Activated CD4-positive, alpha-beta T cell treated with anti-CD3 and anti-CD28 coated beads, Interleukin-2, amount 10 ng/mL, durations not matched to agents 7 days and 5 days (primary cell): ENCODE measurements around the gene RPL14. TPM values are rescaled to one million over a fixed set of nuclear protein-coding genes. Genes with fewer than 3 reads are reported as not detected.

Experiments
- CTCF ChIA-PET: fragments of 350-600 bp; sonication (Branson Sonifier 250); formaldehyde crosslinking; loops from one replicate; lab custom pipeline; 2021; ENCODE audit warnings: antibody characterized with exemption; lab: Charles Lee
- POLR2A ChIA-PET: fragments of 350-600 bp; sonication (Branson Sonifier 250); formaldehyde crosslinking; loops from one replicate; lab custom pipeline; 2021; ENCODE audit warnings: antibody characterized with exemption; lab: Charles Lee
- DNase-seq: peaks from one replicate; pipeline ENCODE4 v3.0.0-alpha.2; 2020
- H3K27ac Mint-ChIP-seq: one replicate; pipeline ENCODE4 v1.8.0; 2021; ENCODE audit warnings: mild to moderate bottlenecking, moderate library complexity, mixed read lengths
- H3K27me3 Mint-ChIP-seq: one replicate; pipeline ENCODE4 v1.8.0; 2021; ENCODE audit warnings: mixed read lengths
- H3K36me3 Mint-ChIP-seq: one replicate; pipeline ENCODE4 v1.8.0; 2021; ENCODE audit warnings: low read depth, mixed read lengths
- H3K4me1 Mint-ChIP-seq: one replicate; pipeline ENCODE4 v1.8.0; 2021; ENCODE audit warnings: mixed read lengths
- H3K4me3 Mint-ChIP-seq: one replicate; pipeline ENCODE4 v1.8.0; 2021; ENCODE audit warnings: mild to moderate bottlenecking, moderate library complexity, mixed read lengths
- H3K9me3 Mint-ChIP-seq: one replicate; pipeline ENCODE4 v1.8.0; 2021; ENCODE audit warnings: mixed read lengths
- total RNA-seq, 2 experiments: library from RNA; stranded (reverse); gene quantifications; one replicate each; pipeline ENCODE4 v1.2.3, GENCODE V29; 2021

Gene RPL14
- 1,000 to 10,000 TPM; 2,359 to 2,726 TPM for total RNA-seq

DNA sequence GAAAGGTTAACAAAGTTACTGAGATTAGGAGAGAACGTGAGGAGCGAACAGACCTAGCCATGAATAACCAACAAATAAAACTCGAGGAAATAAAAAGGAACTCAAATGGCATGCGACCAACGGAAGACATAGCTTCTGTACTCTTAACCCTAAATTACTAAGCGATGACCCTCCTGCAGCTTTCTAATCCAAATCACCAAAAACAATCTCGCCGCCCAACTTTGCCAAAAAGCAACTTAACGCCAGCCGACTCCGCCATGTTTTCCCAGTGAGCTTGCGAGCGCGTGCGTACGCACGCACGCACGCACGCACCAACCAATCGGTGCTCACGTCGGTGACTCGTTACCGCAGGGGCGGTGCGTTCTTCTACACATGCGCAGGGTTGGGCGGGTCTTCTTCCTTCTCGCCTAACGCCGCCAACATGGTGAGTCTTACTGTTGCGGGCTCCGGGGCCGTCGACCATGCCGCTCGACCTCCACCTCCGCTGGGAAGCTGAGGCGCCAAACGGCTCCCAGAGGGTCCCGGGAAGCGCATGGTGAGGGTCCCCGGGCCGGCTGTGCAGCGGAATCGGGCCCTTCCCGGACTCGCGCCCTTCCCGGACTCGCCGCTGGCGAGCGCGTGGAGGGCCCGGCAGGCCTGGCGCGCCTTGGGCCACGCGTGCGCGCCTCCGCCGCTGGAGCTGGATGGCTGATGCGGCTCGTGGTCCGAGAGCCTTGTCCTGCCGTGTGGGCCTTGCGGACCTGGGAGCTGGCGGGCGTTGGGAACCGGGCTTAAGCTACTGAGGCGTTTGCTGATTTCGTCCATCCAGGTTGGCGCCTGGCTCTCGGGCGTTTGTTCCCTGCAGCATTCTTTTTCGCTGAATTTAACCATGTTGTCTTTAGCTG is at the start of gene RPL14:
Gene RPL14 (plus strand): TSS at position 400 of the 884 bp plus-strand sequence. CDS start 133 bp downstream, at position 533.
- H3K27me3 Mint-ChIP-seq: no peaks in the 10 kb centered on the region
- H3K36me3 Mint-ChIP-seq: peaks cover 34% of the 10 kb centered on the region
- POLR2A ChIA-PET: interaction anchor here (0.6 kb wide), 2 partner anchors 9 to 11 kb away, joined by 4 read pairs; no protein-coding TSS in a partner anchor
- CTCF ChIA-PET: no interaction called here
- peak within 1 kb of the TSS; percentile 92 for H3K27ac Mint-ChIP-seq
- DNase-seq: peak; percentile 96
- peaks cover 66% of the 10 kb centered on the region for H3K4me1 Mint-ChIP-seq
- H3K9me3 Mint-ChIP-seq: no peaks in the 10 kb centered on the region
- peak within 1 kb of the TSS; percentile 83 for H3K4me3 Mint-ChIP-seq

DNA sequence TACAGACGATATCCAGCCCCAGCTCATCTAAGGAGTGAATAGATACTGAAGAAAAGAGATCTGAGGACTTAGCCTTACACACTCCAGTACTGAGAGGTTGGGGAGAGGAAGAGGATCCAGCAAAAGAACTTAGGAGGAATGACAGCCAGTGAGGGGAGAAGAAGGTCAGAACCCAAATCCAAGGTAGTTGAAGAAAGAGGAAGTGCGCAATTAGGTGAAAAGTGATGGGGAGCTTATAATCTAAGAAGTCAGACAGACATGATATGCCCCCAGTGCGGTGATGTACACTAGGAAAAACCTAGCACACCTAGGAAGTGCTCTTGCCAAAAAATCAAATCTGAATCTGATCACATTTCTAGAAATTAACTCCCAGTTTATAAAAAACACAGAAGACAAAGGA is 49.5 kb upstream of the RPL14 start:
- Mint-ChIP-seq H3K27ac (no peak overlapping the region), H3K4me3 (no peak overlapping the region), H3K9me3 (no peaks in the 10 kb centered on the region), H3K27me3 (no peaks in the 10 kb centered on the region), H3K36me3 (no peaks in the 10 kb centered on the region), H3K4me1 (no peaks in the 10 kb centered on the region)
- ChIA-PET CTCF (no interaction called here), POLR2A (no interaction called here)
- no peak for DNase-seq

DNA sequence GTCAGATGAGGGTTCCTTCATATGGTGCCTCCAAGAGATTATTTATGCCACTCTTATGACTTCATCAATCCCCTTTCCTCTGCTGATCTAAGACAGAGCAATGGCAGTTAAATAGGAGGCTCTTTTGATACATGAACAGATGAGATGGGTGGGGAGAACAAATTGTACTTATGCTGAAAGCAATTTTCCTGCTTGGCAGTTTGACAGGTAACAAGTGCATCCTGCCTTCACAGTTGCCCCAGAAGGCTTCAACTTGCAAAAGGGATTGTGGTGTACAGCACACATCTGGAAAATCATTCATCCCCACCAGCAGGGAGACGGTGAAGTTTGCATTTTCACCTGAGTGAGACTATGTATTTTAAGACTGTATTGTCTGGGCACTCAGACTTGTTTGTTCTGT is 42.9 kb upstream of the RPL14 start:
- H3K9me3 Mint-ChIP-seq: no peaks in the 10 kb centered on the region
- H3K27me3 Mint-ChIP-seq: peaks cover 13% of the 10 kb centered on the region
- CTCF ChIA-PET: interaction anchor here (0.6 kb wide), 1 partner anchor 538 kb away, joined by 3 read pairs; no protein-coding TSS in a partner anchor
- POLR2A ChIA-PET: no interaction called here
- H3K27ac Mint-ChIP-seq: no peak overlapping the region
- no peak overlapping the region for H3K4me3 Mint-ChIP-seq
- no peaks in the 10 kb centered on the region for H3K4me1 Mint-ChIP-seq
- no peaks in the 10 kb centered on the region for H3K36me3 Mint-ChIP-seq
- DNase-seq: no peak

DNA sequence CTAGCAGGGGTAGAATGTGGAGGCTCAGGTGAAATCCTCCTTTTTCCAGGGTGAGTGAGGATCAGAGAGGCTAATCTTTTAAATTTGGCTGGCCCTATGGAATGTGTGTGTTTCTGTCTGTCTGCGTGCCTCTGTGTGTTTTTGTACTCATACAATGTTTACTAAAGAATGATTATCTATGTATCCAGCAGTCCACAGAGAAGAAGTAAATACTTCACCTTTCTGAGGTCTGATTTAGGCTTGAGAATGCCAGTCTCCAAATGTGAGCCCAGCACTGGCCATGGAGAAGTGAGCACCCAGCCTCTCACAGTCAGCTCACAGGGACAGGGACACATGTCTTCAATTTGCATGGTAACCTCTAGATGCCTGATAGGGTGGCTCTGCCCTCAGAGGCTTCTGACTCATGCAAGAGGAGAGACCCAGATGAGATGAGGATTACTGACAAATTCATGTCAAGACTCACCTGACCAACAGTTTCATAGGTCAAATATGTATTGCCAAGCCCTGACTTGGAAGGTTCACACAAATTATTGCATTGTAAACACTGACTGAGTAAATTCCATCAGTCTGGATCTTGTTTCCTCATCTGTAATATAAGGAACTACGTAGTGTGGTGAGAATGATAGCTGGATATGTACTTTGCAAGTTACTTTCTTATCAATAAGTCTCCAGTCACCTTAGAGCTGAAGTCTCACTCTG is 39.1 kb upstream of the RPL14 start:
- POLR2A ChIA-PET: no interaction called here
- Mint-ChIP-seq H3K36me3 (no peaks in the 10 kb centered on the region), H3K9me3 (no peaks in the 10 kb centered on the region), H3K27me3 (peaks cover 13% of the 10 kb centered on the region), H3K4me1 (peaks cover 4% of the 10 kb centered on the region), H3K4me3 (no peak overlapping the region), H3K27ac (no peak overlapping the region)
- CTCF ChIA-PET: interaction anchor here (1.0 kb wide), 1 partner anchor 8 kb away, joined by 3 read pairs; no protein-coding TSS in a partner anchor
- DNase-seq: no peak

DNA sequence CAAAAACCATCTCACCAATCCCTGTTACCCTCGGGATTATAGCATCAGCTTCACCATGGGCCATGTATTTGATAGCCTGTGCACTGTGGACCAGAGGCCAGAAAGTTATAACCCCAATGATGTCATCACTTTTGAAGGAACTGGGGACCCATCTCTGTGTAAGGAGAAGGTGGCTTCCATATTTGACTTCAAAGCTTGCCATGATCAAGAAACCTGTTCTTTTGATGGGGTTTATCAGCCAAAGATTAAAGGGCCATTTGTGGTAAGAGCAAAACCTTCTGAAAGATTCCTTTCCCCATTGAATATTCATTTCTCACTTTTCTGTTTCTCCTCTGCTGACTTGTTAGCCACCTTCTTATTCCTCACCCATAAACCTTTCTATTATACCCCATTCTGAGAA is 34.3 kb upstream of the RPL14 start:
- H3K27me3 Mint-ChIP-seq: no peaks in the 10 kb centered on the region
- CTCF ChIA-PET: no interaction called here
- no peak for DNase-seq

DNA sequence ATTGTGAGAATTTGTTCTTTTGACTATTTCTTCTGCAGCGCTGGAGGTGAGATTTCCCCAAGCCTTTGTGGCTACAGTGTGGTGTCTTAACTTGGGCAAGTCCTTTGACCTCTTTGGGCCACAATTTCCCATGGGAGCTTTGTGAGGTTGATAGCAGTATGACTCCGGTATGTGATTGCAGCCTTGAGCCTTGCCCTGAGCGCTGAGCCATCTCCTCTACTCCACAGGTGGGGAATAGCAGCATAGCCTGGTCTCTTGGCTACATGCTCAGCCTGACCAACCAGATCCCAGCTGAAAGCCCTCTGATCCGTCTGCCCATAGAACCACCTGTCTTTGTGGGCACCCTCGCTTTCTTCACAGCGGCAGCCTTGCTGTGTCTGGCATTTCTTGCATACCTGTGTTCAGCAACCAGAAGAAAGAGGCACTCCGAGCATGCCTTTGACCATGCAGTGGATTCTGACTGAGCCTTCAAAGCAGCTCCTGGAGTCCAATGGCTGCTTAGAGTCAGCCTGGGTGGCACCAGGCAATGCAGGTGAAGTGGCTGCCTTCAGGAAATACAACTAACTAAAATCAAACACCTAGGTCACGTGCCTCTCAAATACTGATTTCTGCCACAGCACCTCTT is 30.0 kb upstream of the RPL14 start:
- Mint-ChIP-seq H3K36me3 (peaks cover 4% of the 10 kb centered on the region), H3K4me1 (peaks cover 8% of the 10 kb centered on the region), H3K27ac (no peak overlapping the region), H3K9me3 (no peaks in the 10 kb centered on the region), H3K4me3 (no peak overlapping the region), H3K27me3 (peaks cover 2% of the 10 kb centered on the region)
- POLR2A ChIA-PET: no interaction called here
- no peak for DNase-seq
- CTCF ChIA-PET: interaction anchor here (0.6 to 1.0 kb wide), 2 partner anchors 10 to 1530 kb away, joined by 3 read pairs; no protein-coding TSS in a partner anchor

More for the DNA sequence above, 34.3 kb upstream of the RPL14 start:
- no peak overlapping the region for H3K27ac Mint-ChIP-seq
- peaks cover 8% of the 10 kb centered on the region for H3K4me1 Mint-ChIP-seq
- H3K4me3 Mint-ChIP-seq: no peak overlapping the region
- H3K36me3 Mint-ChIP-seq: peaks cover 4% of the 10 kb centered on the region
- no peaks in the 10 kb centered on the region for H3K9me3 Mint-ChIP-seq
- POLR2A ChIA-PET: no interaction called here

DNA sequence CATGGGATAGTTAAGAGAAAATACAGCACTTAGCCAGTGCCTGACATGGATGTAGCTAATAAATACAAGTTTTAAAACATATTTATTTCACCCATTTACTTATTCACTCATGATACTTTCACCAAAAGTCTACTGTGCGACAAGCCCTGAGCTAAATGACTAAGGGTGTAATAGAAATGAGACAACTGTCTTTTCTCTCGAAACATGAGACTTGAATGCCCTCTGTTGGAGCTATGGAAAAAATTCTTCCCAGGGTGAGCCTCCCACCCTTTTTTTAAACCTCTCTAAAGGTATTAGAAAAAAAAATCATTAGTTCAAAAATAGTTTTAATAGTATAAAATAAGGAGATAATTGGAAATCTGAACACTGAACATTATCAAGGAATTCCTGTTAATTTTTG is 24.3 kb upstream of the RPL14 start:
- Mint-ChIP-seq H3K4me1 (no peaks in the 10 kb centered on the region), H3K4me3 (no peak overlapping the region), H3K27me3 (peaks cover 2% of the 10 kb centered on the region), H3K36me3 (no peaks in the 10 kb centered on the region), H3K27ac (no peak overlapping the region), H3K9me3 (no peaks in the 10 kb centered on the region)
- CTCF ChIA-PET: no interaction called here
- POLR2A ChIA-PET: no interaction called here
- no peak for DNase-seq

DNA sequence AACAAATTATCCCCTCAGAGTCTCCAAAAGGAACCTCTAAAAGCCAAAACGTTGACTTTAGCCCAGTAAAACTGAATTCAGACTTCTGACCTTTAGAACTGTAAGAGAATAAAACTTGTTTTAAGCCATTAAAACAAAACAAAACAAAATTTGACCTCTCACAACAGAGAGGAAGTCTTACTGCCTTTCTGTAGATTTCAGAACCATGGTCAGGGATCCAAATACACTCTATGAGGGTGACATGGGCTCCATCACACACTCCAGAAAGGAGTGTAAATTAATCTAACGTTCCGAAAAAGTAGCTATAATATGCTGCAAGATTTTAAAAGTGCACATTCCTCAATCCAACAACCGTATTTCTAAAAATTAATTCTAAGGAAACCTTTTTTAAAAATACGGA is 19.2 kb upstream of the RPL14 start:
- no peaks in the 10 kb centered on the region for H3K36me3 Mint-ChIP-seq
- H3K27ac Mint-ChIP-seq: no peak overlapping the region
- DNase-seq: no peak
- no peaks in the 10 kb centered on the region for H3K4me1 Mint-ChIP-seq
- no peaks in the 10 kb centered on the region for H3K9me3 Mint-ChIP-seq
- ChIA-PET CTCF (no interaction called here), POLR2A (no interaction called here)
- no peaks in the 10 kb centered on the region for H3K27me3 Mint-ChIP-seq
- H3K4me3 Mint-ChIP-seq: no peak overlapping the region

DNA sequence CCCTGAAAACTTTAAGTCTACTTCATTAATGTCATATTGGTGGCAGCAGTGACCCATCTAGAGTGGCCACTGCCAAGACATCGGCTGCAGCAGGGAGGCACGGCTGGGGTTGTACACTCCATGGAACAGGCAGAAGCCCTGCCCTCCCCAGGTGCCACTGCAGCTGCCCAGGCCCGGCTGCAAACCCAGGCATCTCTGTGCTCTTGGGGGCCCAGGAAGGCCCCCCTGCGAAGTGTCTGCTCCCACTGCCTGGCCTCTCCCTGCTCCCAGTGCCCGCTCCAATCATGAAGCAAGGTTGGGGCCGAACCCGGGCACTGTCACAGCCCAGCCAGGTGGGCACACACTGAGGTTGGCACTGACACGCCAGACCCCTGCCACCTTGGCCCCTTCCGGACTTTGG is 12.1 kb upstream of the RPL14 start:
- ChIA-PET CTCF (no interaction called here), POLR2A (no interaction called here)
- H3K4me1 Mint-ChIP-seq: no peaks in the 10 kb centered on the region
- no peak for DNase-seq
- H3K27ac Mint-ChIP-seq: no peak overlapping the region
- H3K36me3 Mint-ChIP-seq: no peaks in the 10 kb centered on the region
- H3K4me3 Mint-ChIP-seq: no peak overlapping the region
- no peaks in the 10 kb centered on the region for H3K9me3 Mint-ChIP-seq
- H3K27me3 Mint-ChIP-seq: no peaks in the 10 kb centered on the region

DNA sequence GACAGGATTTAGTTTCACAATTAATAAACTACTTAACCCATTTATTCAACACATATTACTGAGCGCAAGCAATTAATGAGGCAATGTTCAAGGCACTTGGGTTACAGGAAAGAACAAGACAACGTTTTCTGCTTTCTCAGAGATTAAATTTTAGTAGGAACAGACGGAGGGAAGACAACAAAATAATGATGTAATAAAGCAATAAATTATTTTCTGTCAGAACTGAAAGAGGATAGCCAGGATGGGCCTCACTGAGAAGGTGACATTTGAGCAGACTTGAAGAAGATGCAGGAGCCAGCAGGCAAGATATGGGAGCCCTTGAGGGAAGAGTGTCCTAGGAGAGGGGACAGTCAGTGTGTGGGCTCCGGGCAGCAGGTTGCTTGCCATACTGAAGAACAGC is 11.3 kb upstream of the RPL14 start:
- no peaks in the 10 kb centered on the region for H3K27me3 Mint-ChIP-seq
- ChIA-PET CTCF (no interaction called here), POLR2A (no interaction called here)
- H3K4me1 Mint-ChIP-seq: no peaks in the 10 kb centered on the region
- no peak overlapping the region for H3K4me3 Mint-ChIP-seq
- no peak for DNase-seq
- H3K36me3 Mint-ChIP-seq: peaks cover 1% of the 10 kb centered on the region
- H3K9me3 Mint-ChIP-seq: no peaks in the 10 kb centered on the region
- H3K27ac Mint-ChIP-seq: no peak overlapping the region

DNA sequence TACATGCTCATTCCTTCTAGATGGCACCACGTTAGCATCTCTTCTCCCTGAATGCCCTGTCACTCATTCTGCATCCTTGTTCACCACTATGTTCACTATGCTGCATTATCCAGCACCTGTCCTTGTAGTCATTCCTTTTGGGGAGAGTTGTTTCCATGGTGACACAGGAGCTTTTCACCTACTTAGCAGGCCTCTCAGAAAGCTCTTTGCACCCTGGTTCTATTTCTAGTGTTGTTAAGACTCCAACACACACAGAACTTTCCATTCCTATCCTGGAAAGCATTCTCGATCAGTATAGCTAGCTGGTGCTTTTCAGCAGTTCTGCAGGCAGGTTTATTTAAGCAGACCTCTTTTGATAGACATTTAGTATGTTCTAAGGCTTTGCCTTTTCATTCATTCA is 6.7 kb upstream of the RPL14 start:
- Mint-ChIP-seq H3K4me1 (peaks cover 32% of the 10 kb centered on the region), H3K9me3 (no peaks in the 10 kb centered on the region), H3K36me3 (peaks cover 4% of the 10 kb centered on the region), H3K27me3 (no peaks in the 10 kb centered on the region), H3K27ac (no peak overlapping the region), H3K4me3 (no peak overlapping the region)
- ChIA-PET CTCF (no interaction called here), POLR2A (no interaction called here)
- no peak for DNase-seq

DNA sequence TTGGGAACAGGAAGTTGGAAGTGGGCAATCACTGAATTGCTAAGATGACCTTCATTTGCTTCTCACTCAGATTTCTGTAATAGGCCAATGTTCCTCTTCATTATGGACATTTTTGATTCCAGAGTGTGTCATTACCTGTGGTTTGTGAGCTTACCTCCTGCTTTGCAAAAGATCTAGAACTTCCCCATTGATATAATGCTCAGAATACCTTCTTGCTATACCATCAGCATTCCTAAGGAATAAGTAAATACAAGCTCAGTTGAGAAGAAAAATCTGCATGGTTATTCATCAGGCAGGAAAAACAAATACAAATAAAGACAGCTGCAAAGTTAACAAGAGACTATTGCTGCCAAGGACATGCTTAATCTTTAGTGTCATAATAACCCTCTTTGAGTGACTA is 5.6 kb upstream of the RPL14 start:
- Mint-ChIP-seq H3K27me3 (no peaks in the 10 kb centered on the region), H3K4me3 (peak overlapping the region; percentile 78), H3K4me1 (peaks cover 40% of the 10 kb centered on the region), H3K9me3 (no peaks in the 10 kb centered on the region), H3K36me3 (peaks cover 4% of the 10 kb centered on the region), H3K27ac (peak overlapping the region; percentile 47)
- ChIA-PET CTCF (interaction anchor here (1.4 to 1.5 kb wide), 2 partner anchors 28 to 125 kb away, joined by 4 to 6 read pairs; no protein-coding TSS in a partner anchor), POLR2A (no interaction called here)
- no peak for DNase-seq
